Mucosa of rectum (tissue), 2 donors: ENCODE measurements around the gene MAP7.

Source experiments
- H3K27ac ChIP-seq, 2 donors: one replicate each; pipeline ENCODE4 v1.7.0; 2013; ENCODE audit warnings: inconsistent platforms in 2 of 2, low read depth in 2 of 2, low read length in 2 of 2
- H3K27me3 ChIP-seq, 2 donors: one replicate each; pipeline ENCODE4 v1.7.0; 2013; ENCODE audit warnings: low read length in 2 of 2; ENCODE audit not compliant: control insufficient read depth in 2 of 2, insufficient read depth in 2 of 2
- H3K36me3 ChIP-seq, 2 donors: one replicate each; pipeline ENCODE4 v1.7.0; 2013; ENCODE audit warnings: low read length in 2 of 2; ENCODE audit not compliant: control insufficient read depth in 2 of 2, insufficient read depth in 2 of 2
- H3K4me1 ChIP-seq, 2 donors: one replicate each; pipeline ENCODE4 v1.7.0; 2013; ENCODE audit warnings: low read length in 2 of 2, mild to moderate bottlenecking in 1 of 2; ENCODE audit not compliant: control insufficient read depth in 2 of 2, insufficient read depth in 2 of 2
- H3K4me3 ChIP-seq, 2 donors: one replicate each; pipeline ENCODE4 v1.7.0; 2013; ENCODE audit warnings: low read length in 2 of 2
- H3K9ac ChIP-seq, 2 donors: one replicate each; pipeline ENCODE4 v1.7.0; 2013; ENCODE audit warnings: low read length in 2 of 2, low read depth in 1 of 2, mild to moderate bottlenecking in 1 of 2
- H3K9me3 ChIP-seq, 2 donors: one replicate each; pipeline ENCODE4 v1.7.0; 2013; ENCODE audit warnings: low read length in 2 of 2; ENCODE audit not compliant: control insufficient read depth in 2 of 2
- donor health status: healthy.
- donor health status: Normal muscosa, but diverticular disease.

The MAP7 gene

DNA sequence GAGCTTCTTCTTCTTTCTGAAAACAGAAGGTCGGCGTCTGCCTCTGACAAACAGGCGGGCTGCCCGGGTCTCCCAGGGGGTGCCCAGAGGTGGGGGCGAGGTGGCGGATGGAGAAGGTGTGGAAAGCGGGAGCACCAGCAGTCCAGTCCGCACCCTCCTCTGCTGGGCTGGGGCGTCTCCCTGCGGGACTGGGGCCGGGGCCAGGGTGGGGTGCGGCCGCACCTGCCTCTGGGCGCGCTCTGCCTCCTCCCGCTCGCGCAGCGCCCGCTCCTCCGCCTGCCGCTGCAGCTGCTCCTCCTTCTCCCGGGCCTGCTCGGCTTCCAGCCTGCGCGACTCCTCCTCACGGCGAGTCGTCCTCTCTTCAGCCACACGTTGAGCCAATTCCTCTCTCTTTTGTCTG, 189.4 kb downstream of the MAP7 start:
- Histone ChIP-seq H3K27me3 (no peaks in the 10 kb centered on the region), H3K36me3 (peaks cover 33 to 36% of the 10 kb centered on the region in 2 donors), H3K4me1 (no peaks in the 10 kb centered on the region), H3K9me3 (no peaks in the 10 kb centered on the region), H3K4me3 (no peak overlapping the region), H3K27ac (no peak overlapping the region), H3K9ac (no peak overlapping the region)

DNA sequence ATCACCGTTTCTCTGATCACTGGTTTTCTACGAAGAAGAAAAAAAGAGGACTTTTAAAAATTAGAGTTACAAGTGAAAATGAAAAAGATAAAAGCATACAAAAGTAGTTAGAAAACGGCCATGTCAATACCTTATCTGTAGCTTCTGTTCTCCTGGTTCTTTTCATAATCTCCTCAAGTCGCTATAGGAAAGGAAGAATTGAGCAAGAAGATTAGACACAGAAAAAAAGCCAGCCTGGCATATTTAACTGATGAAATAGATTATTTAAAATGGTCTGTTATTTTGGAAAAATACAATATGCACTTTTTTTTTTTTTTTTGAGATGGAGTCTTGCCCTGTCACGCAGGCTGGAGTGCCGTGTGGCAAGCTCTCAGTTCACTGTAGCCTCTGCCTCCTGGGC, 190.4 kb downstream of the MAP7 start:
- no peaks in the 10 kb centered on the region for H3K4me1 ChIP-seq
- no peaks in the 10 kb centered on the region for H3K27me3 ChIP-seq
- no peaks in the 10 kb centered on the region for H3K9me3 ChIP-seq
- no peak overlapping the region for H3K27ac ChIP-seq
- H3K36me3 ChIP-seq: peaks cover 31 to 37% of the 10 kb centered on the region in 2 donors
- no peak overlapping the region for H3K4me3 ChIP-seq
- H3K9ac ChIP-seq: no peak overlapping the region

DNA sequence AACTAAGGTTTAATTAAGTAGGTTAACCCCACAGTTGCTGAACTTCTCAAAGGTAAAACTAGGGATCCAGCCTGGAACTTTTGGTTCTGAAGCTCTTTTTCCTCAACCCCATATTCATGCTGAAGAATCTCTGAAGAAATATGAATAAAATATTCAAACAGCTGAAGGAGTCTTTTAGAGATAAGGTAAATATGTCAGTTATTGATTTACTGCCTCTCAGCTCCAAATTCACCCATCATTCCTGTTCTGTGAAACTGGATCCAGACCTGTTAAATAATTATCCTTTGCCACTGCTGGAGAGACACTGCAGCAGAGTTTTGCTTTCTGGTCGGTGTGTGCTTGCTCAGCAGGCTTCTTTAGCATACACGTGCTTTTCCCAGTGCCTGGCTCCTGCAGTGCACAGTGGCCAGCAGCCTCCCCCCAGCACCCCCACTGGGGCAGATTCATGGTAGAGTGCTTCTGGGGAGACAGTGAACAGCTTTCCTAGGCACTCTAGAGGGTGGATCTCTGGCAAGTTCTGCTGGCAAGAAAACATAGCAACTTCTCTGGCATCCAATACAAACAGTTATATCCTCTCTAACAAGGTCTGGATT, 198.6 kb downstream of the MAP7 start:
- no peaks in the 10 kb centered on the region for H3K27me3 ChIP-seq
- no peak overlapping the region for H3K4me3 ChIP-seq
- no peak overlapping the region for H3K9ac ChIP-seq
- H3K27ac ChIP-seq: no peak overlapping the region
- no peaks in the 10 kb centered on the region for H3K4me1 ChIP-seq
- no peaks in the 10 kb centered on the region for H3K9me3 ChIP-seq
- peaks cover 9 to 15% of the 10 kb centered on the region in 2 donors for H3K36me3 ChIP-seq

DNA sequence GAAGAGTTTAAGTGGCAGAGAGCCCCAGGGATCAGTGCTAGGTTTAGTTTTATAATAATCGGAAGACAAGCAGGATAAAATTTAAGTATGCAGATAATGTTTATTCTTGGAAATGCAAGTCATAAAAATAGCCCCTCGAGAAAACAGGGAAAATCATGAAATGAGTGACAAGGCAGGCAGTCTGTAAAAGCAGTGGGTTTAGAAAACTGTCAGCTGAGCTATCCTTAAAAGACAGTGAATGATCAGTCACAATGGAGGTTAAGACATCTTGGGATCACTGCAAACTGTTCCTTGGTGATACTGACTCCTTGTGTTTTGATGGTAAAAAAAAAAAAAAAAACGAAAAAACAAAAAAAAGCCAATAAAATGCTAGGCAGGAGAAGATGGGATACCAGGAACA, 199.3 kb downstream of the MAP7 start:
- H3K9me3 ChIP-seq: no peaks in the 10 kb centered on the region
- no peaks in the 10 kb centered on the region for H3K27me3 ChIP-seq
- no peak overlapping the region for H3K9ac ChIP-seq
- H3K27ac ChIP-seq: no peak overlapping the region
- peaks cover 6 to 12% of the 10 kb centered on the region in 2 donors for H3K36me3 ChIP-seq
- no peaks in the 10 kb centered on the region for H3K4me1 ChIP-seq
- no peak overlapping the region for H3K4me3 ChIP-seq

DNA sequence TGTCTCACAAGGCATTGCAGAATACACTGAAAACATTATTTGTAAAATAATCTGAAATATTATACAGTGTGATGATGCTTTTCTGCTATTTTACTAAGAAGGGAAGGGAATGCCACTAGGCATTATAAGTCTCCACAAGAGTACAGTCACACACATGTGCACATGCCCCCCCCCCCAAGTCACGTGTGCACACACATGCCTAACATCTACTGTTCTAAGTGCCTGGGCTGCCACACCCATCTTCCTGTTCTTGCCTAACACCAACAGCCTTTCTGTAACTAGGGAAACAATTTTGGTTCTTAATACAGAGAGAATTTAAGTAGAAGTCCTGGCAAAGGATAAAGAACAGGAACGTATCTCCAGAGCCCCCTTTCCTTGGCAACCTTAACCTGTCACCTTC, 202.4 kb downstream of the MAP7 start:
- H3K9me3 ChIP-seq: no peaks in the 10 kb centered on the region
- H3K27ac ChIP-seq: no peak overlapping the region
- peaks cover 27% of the 10 kb centered on the region in 2 donors for H3K36me3 ChIP-seq
- no peak overlapping the region for H3K9ac ChIP-seq
- H3K4me1 ChIP-seq: no peaks in the 10 kb centered on the region
- H3K27me3 ChIP-seq: no peaks in the 10 kb centered on the region
- no peak overlapping the region for H3K4me3 ChIP-seq

GRCh38 chr6:136345145-136345544, 205.1 kb downstream of the MAP7 start:
- H3K27ac ChIP-seq: no peak overlapping the region
- no peak overlapping the region for H3K9ac ChIP-seq
- H3K9me3 ChIP-seq: no peaks in the 10 kb centered on the region
- no peaks in the 10 kb centered on the region for H3K4me1 ChIP-seq
- peaks cover 23% of the 10 kb centered on the region in 2 donors for H3K36me3 ChIP-seq
- no peak overlapping the region for H3K4me3 ChIP-seq
- H3K27me3 ChIP-seq: no peaks in the 10 kb centered on the region

DNA sequence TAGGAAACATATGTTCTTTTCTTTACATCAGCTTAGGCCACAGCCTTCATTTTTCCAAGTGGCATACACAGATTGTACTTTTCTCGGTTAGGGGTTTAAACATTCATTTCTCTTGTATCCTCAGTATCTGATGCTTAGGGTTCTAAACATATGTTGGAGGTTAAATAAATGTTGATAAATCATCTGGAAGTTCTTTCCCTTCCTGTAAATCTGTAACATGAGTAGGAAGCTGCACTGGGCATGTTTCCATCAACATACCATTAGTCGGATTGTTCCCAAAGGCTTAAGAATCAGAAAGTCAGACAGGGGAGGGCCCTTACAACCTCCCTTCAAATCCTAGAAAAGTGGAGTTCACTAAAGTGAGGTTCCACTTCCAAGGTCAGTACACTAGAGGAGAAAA, 205.8 kb downstream of the MAP7 start:
- Histone ChIP-seq H3K27ac (no peak overlapping the region), H3K4me3 (no peak overlapping the region), H3K4me1 (no peaks in the 10 kb centered on the region), H3K9ac (no peak overlapping the region), H3K9me3 (no peaks in the 10 kb centered on the region), H3K36me3 (peaks cover 21 to 23% of the 10 kb centered on the region in 2 donors), H3K27me3 (no peaks in the 10 kb centered on the region)

DNA sequence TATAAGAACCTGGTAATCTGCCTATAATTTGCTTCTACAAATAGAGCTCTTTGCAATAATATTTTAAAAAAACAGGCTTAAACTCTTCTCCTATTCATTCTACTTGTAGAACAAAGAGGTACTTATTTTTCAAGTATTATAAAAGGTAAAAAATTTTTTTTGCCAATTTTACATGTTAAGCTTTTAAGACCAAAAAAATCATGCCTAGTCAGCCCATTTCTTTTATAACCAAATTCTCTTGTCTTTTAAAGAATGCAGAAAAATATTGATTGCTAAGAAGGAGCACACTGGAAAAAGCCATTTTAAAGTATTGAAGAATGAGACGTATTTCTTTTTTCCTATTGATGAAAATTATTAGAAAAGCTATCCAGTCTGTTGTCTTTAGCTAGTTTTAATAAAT, 206.5 kb downstream of the MAP7 start:
- Histone ChIP-seq H3K4me1 (no peaks in the 10 kb centered on the region), H3K27ac (no peak overlapping the region), H3K27me3 (no peaks in the 10 kb centered on the region), H3K9me3 (no peaks in the 10 kb centered on the region), H3K36me3 (peaks cover 17 to 23% of the 10 kb centered on the region in 2 donors), H3K4me3 (no peak overlapping the region), H3K9ac (no peak overlapping the region)

- no peaks in the 10 kb centered on the region for H3K27me3 ChIP-seq
Observed at GRCh38 chr6:136343275-136343674, 206.9 kb downstream of the MAP7 start.

GRCh38 chr6:136341967-136342366, 208.3 kb downstream of the MAP7 start:
- H3K9ac ChIP-seq: no peak overlapping the region
- H3K4me1 ChIP-seq: no peaks in the 10 kb centered on the region
- H3K27me3 ChIP-seq: no peaks in the 10 kb centered on the region
- H3K27ac ChIP-seq: no peak overlapping the region
- no peak overlapping the region for H3K4me3 ChIP-seq
- H3K36me3 ChIP-seq: peaks cover 16 to 23% of the 10 kb centered on the region in 2 donors
- H3K9me3 ChIP-seq: no peaks in the 10 kb centered on the region

More at GRCh38 chr6:136343275-136343674, 206.9 kb downstream of the MAP7 start:
- Histone ChIP-seq H3K27ac (no peak overlapping the region), H3K9ac (no peak overlapping the region), H3K36me3 (peaks cover 16 to 23% of the 10 kb centered on the region in 2 donors), H3K4me3 (no peak overlapping the region), H3K4me1 (no peaks in the 10 kb centered on the region), H3K9me3 (no peaks in the 10 kb centered on the region)

DNA sequence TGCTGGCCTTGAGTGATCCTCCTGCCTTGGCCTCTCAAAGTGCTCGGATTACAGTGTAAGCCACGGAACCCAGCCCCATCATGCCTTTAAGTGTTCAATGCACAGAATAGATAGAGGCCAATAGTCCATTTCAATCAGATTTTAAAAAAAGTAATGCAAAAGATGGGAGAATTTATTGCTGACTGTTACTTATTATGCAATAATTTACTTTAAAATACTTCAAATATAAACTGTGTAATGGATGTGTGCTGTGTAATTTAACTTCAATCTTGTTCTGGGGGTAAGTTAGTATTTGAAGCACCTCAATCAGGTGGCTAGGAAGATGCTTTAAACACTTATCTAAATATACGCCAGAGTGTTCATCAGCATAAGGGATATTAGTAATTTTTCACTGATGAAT, 208.9 kb downstream of the MAP7 start:
- no peaks in the 10 kb centered on the region for H3K4me1 ChIP-seq
- no peak overlapping the region for H3K27ac ChIP-seq

More for the DNA sequence above, 208.9 kb downstream of the MAP7 start:
- Histone ChIP-seq H3K27me3 (no peaks in the 10 kb centered on the region), H3K36me3 (peaks cover 16 to 23% of the 10 kb centered on the region in 2 donors), H3K4me3 (no peak overlapping the region), H3K9me3 (no peaks in the 10 kb centered on the region), H3K9ac (no peak overlapping the region)
